LNCaP clone FGC (cell line): Measurements from ENCODE around the gene SCNN1B.

Source experiments
- DNase-seq: peaks from one replicate; pipeline ENCODE4 v3.0.0-alpha.2; 2011; ENCODE audit warnings: low read depth
- H3K4me3 ChIP-seq: 2 replicates; pipeline ENCODE4 v1.5.1; 2011; ENCODE audit warnings: mild to moderate bottlenecking, low read depth, low read length, control low read depth
- CTCF ChIP-seq: IDR thresholded peaks from 2 replicates; pipeline ENCODE4 v1.5.1; 2012; ENCODE audit warnings: mild to moderate bottlenecking; ENCODE audit not compliant: control insufficient read depth, insufficient read depth; ENCODE audit errors: extremely low read depth

SCNN1B gene

GRCh38 chr16:23337836-23338550 lies 35.9 kb downstream of the SCNN1B start:
- TF ChIP-seq CTCF = no peak

GRCh38 chr16:23339787-23340186 lies 37.7 kb downstream of the SCNN1B start:
- no peak for DNase-seq
- no peak for TF ChIP-seq CTCF
- H3K4me3 ChIP-seq = no peak overlapping the region

More at GRCh38 chr16:23337836-23338550, 35.9 kb downstream of the SCNN1B start:
- no peak overlapping the region for H3K4me3 ChIP-seq
- DNase-seq = no peak

- no peak for TF ChIP-seq CTCF
- DNase-seq = no peak
- no peak overlapping the region for H3K4me3 ChIP-seq
Measured at GRCh38 chr16:23342083-23342640, 40.1 kb downstream of the SCNN1B start.

- no peak overlapping the region for H3K4me3 ChIP-seq
- no peak for TF ChIP-seq CTCF
- peak; percentile 97 for DNase-seq
Measured at GRCh38 chr16:23343643-23344612, 41.8 kb downstream of the SCNN1B start.

- no peak for DNase-seq
- no peak for TF ChIP-seq CTCF
- H3K4me3 ChIP-seq = no peak overlapping the region
Measured at GRCh38 chr16:23345237-23345636, 43.1 kb downstream of the SCNN1B start.

- no peak overlapping the region for H3K4me3 ChIP-seq
- DNase-seq = no peak
- TF ChIP-seq CTCF = no peak
Measured at GRCh38 chr16:23348579-23349469, 46.7 kb downstream of the SCNN1B start.
